GM21723 (cell line): ENCODE results near the gene RNF150.
A peak's percentile ranks its signal among the peaks of the same experiment; 100 is the strongest.
"Not testable (repeated sequence)": the region's sequence is repeated elsewhere in the genome, so short reads cannot be mapped to it uniquely, and the experiment has no call there.

Source experiments
- ATAC-seq: cut with Tn5 transposase; IDR thresholded peaks from one replicate; pipeline ENCODE4 v1.9.1; 2021; ENCODE audit warnings: mild to moderate bottlenecking, moderate library complexity; ENCODE audit not compliant: unreplicated experiment

Gene RNF150

GRCh38 chr4:140837736-140838135, 295.5 kb downstream of the RNF150 start:
- ATAC-seq = no peak

GRCh38 chr4:140834839-140835495, 298.3 kb downstream of the RNF150 start:
- ATAC-seq = no peak

GRCh38 chr4:140833280-140833679, 300.0 kb downstream of the RNF150 start:
- ATAC-seq = no peak

GRCh38 chr4:140829825-140830224, 303.4 kb downstream of the RNF150 start:
- peak; percentile 88 for ATAC-seq

GRCh38 chr4:140826701-140827027, 306.6 kb downstream of the RNF150 start:
- ATAC-seq = peak; percentile 71

- not testable (repeated sequence) for ATAC-seq
Measured at GRCh38 chr4:140820520-140820919, 312.7 kb downstream of the RNF150 start.

- no peak for ATAC-seq
Measured at GRCh38 chr4:140819610-140820009, 313.7 kb downstream of the RNF150 start.

- no peak for ATAC-seq
Measured at GRCh38 chr4:140818433-140818832, 314.8 kb downstream of the RNF150 start.

GRCh38 chr4:140816806-140817510, 316.3 kb downstream of the RNF150 start:
- no peak for ATAC-seq

- ATAC-seq = no peak
Measured at GRCh38 chr4:140813804-140814203, 319.5 kb downstream of the RNF150 start.

GRCh38 chr4:140812916-140813315, 320.4 kb downstream of the RNF150 start:
- ATAC-seq = no peak

- no peak for ATAC-seq
Measured at GRCh38 chr4:140811429-140811828, 321.8 kb downstream of the RNF150 start.

- not testable (repeated sequence) for ATAC-seq
Measured at GRCh38 chr4:140810591-140811169, 322.6 kb downstream of the RNF150 start.
